Tibial nerve (tissue), 4 donors: Measurements from ENCODE around the gene SEM1. TPM values are rescaled to one million over a fixed set of nuclear protein-coding genes. Genes with fewer than 3 reads are reported as not detected.

Source experiments
- DNase-seq, 2 donors: peaks; one replicate each; pipeline ENCODE4 v3.0.0-alpha.2; 2019; ENCODE audit warnings: low spot score in 2 of 2
- H3K27ac ChIP-seq, 4 donors: fragments of 200-600 bp; sonication (generic) in 3 of 4; one replicate each; pipeline ENCODE4 v1.5.1; 2017 to 2019; ENCODE audit warnings: mild to moderate bottlenecking in 1 of 4
- H3K27me3 ChIP-seq, 2 donors: fragments of 200-600 bp; sonication (generic) in 1 of 2; one replicate each; pipeline versions ENCODE4 v1.5.1 to v1.6.0; 2017 to 2019
- H3K36me3 ChIP-seq, 3 donors: fragments of 200-600 bp; sonication (generic); one replicate each; pipeline ENCODE4 v1.5.1; 2018 to 2019
- H3K4me1 ChIP-seq, 4 donors: fragments of 200-600 bp; sonication (generic) in 3 of 4; one replicate each; pipeline ENCODE4 v1.5.1; 2017 to 2019
- H3K4me3 ChIP-seq, 4 donors: fragments of 200-600 bp; sonication (generic) in 3 of 4; one replicate each; pipeline ENCODE4 v1.5.1; 2017 to 2019; ENCODE audit warnings: mild to moderate bottlenecking in 1 of 4, moderate library complexity in 1 of 4
- H3K9me3 ChIP-seq, 4 donors: fragments of 200-600 bp; sonication (generic) in 3 of 4; one replicate each; pipeline ENCODE4 v1.5.1; 2017 to 2019
- CTCF ChIP-seq, 5 experiments: fragments of 200-600 bp in 3 of 5; fragments of 450-650 bp in 2 of 5; sonication (generic) in 3 of 5; IDR thresholded peaks; one replicate each; pipeline ENCODE4 v1.5.1; 2016 to 2019; ENCODE audit warnings: antibody characterized with exemption in 5 of 5, mild to moderate bottlenecking in 3 of 5, moderate library complexity in 2 of 5
- EP300 ChIP-seq, 2 donors: sonication (generic); formaldehyde crosslinking; IDR thresholded peaks; one replicate each; pipeline ENCODE4 v1.6.1; 2017; ENCODE audit warnings: antibody characterized with exemption in 2 of 2, mild to moderate bottlenecking in 1 of 2
- POLR2A ChIP-seq, 2 donors: fragments of 450-650 bp; IDR thresholded peaks; one replicate each; pipeline ENCODE4 v1.6.1; 2017; ENCODE audit warnings: antibody characterized with exemption in 2 of 2, mild to moderate bottlenecking in 2 of 2, moderate library complexity in 2 of 2
- WGBS, 2 donors: methylation state at CpG; one replicate each; pipeline ENCODE4 v1.1.5; 2018; 5-methylcytosine and 5-hydroxymethylcytosine counted together
- total RNA-seq, 4 donors: library from RNA; depleted of rRNA; stranded (reverse); fragments of >200 nt; gene quantifications; one replicate each; pipeline ENCODE4 v1.1.0, GENCODE V29; 2016

SEM1 gene
- total RNA-seq, 4 donors from 2014 or later: 15.1 to 24.3 (median 16.9) TPM

- H3K4me3 ChIP-seq: no peak overlapping the region
- TF ChIP-seq EP300 (IDR thresholded peaks at IDR 0.05) (no peak), CTCF (IDR thresholded peaks at IDR 0.05) (no peak), POLR2A (IDR thresholded peaks at IDR 0.05) (no peak)
- DNase-seq: no peak
Observed at GRCh38 chr7:96686305-96686704, 23.3 kb downstream of the SEM1 start.

GRCh38 chr7:96685755-96686154 lies 23.9 kb downstream of the SEM1 start:
- Histone ChIP-seq H3K27ac (no peak overlapping the region), H3K4me3 (no peak overlapping the region), H3K36me3 (peaks cover 0 to 58% (median 0%) of the 10 kb centered on the region in 3 donors), H3K9me3 (peaks cover 0 to 7% (median 0%) of the 10 kb centered on the region in 4 donors), H3K27me3 (no peaks in the 10 kb centered on the region), H3K4me1 (peaks cover 0 to 5% (median 0%) of the 10 kb centered on the region in 4 donors)
- 100% methylated on average over 1 of the region's 1 CpG for WGBS, 2 donors
- no peak for TF ChIP-seq EP300 (IDR thresholded peaks at IDR 0.05)
- no peak for TF ChIP-seq CTCF (IDR thresholded peaks at IDR 0.05)
- TF ChIP-seq POLR2A (IDR thresholded peaks at IDR 0.05): no peak
- DNase-seq: no peak

More at GRCh38 chr7:96686305-96686704, 23.3 kb downstream of the SEM1 start:
- Histone ChIP-seq H3K9me3 (peaks cover 0 to 7% (median 0%) of the 10 kb centered on the region in 4 donors), H3K27me3 (no peaks in the 10 kb centered on the region), H3K27ac (no peak overlapping the region), H3K36me3 (peaks cover 0 to 61% (median 0%) of the 10 kb centered on the region in 3 donors), H3K4me1 (peaks cover 0 to 6% (median 0%) of the 10 kb centered on the region in 4 donors)

DNA sequence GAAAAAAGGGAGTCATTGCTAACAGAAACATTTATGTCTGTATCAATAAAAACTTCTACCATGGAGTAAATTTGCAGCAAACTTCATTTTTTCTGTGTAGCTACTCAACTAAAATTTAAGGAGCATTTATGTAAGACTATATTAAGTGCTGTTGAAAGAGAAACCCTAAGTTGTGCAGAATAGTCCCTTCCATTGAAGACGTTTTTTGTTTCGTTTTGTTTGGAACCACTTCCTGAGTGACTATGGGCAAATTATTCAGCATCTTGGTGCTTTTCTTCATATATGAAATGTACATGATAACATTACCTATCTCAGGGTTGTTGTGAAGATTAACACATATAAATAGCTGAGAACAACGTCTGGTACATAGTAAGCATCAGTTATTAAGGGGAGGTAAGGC lies 24.3 kb downstream of the SEM1 start:
- 73% methylated on average over 3 of the region's 3 CpGs for WGBS, 2 donors
- H3K27me3 ChIP-seq: no peaks in the 10 kb centered on the region

GRCh38 chr7:96679886-96680285 lies 29.8 kb downstream of the SEM1 start:
- no peaks in the 10 kb centered on the region for H3K4me1 ChIP-seq
- no peaks in the 10 kb centered on the region for H3K27me3 ChIP-seq
- DNase-seq: no peak
- H3K9me3 ChIP-seq: peaks cover 0 to 7% (median 0%) of the 10 kb centered on the region in 4 donors
- WGBS, 2 donors: 87 to 89% methylated on average over 4 of the region's 4 CpGs
- peaks cover 0 to 33% (median 0%) of the 10 kb centered on the region in 3 donors for H3K36me3 ChIP-seq
- TF ChIP-seq CTCF (IDR thresholded peaks at IDR 0.05): no peak
- TF ChIP-seq EP300 (IDR thresholded peaks at IDR 0.05): no peak
- no peak for TF ChIP-seq POLR2A (IDR thresholded peaks at IDR 0.05)
- no peak overlapping the region for H3K4me3 ChIP-seq
- no peak overlapping the region for H3K27ac ChIP-seq

More for the DNA sequence above, 24.3 kb downstream of the SEM1 start:
- no peak for TF ChIP-seq CTCF (IDR thresholded peaks at IDR 0.05)
- TF ChIP-seq POLR2A (IDR thresholded peaks at IDR 0.05): no peak
- no peak for TF ChIP-seq EP300 (IDR thresholded peaks at IDR 0.05)
- DNase-seq: no peak
- Histone ChIP-seq H3K4me1 (peaks cover 0 to under 1% (median 0%) of the 10 kb centered on the region in 4 donors), H3K36me3 (peaks cover 0 to 54% (median 0%) of the 10 kb centered on the region in 3 donors), H3K27ac (no peak overlapping the region), H3K9me3 (peaks cover 0 to 7% (median 0%) of the 10 kb centered on the region in 4 donors), H3K4me3 (no peak overlapping the region)

DNA sequence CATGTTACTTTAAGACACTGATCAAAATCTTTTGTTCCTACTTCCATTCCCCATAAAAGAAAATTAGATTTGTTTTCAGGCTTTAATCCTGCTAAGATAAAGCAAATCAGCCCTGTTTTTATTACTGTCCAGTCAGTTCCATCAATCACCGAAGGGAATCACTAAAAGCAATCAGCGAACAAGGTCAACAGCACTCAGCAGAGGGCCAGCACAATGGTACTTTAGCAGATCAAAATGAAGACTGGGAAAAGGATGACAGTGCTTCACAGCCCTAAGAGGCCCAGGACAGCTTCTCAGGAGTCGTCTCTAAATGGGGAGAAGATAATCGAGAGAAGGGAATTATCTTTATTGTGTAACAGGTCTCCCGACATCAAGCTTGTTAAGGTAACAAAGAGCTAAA lies 32.7 kb downstream of the SEM1 start:
- Histone ChIP-seq H3K27ac (no peak overlapping the region), H3K9me3 (peaks cover 0 to 4% (median 0%) of the 10 kb centered on the region in 4 donors), H3K4me1 (no peaks in the 10 kb centered on the region), H3K27me3 (no peaks in the 10 kb centered on the region), H3K36me3 (peaks cover 0 to 24% (median 0%) of the 10 kb centered on the region in 3 donors), H3K4me3 (no peak overlapping the region)
- no peak for TF ChIP-seq POLR2A (IDR thresholded peaks at IDR 0.05)
- TF ChIP-seq CTCF (IDR thresholded peaks at IDR 0.05): no peak
- no peak for TF ChIP-seq EP300 (IDR thresholded peaks at IDR 0.05)
- no peak for DNase-seq
- 56 to 73% methylated on average over 5 of the region's 5 CpGs for WGBS, 2 donors
